ENCODE measurements around the gene MRPL28. TPM values are rescaled to one million over a fixed set of nuclear protein-coding genes. Genes with fewer than 3 reads are reported as not detected.

The MRPL28 gene
- total and polyA plus RNA-seq, 2 donors (not counting 1 experiment from before 2014, with no cell fraction given), result 65.2 to 86.5 TPM

- no peak for DNase-seq (ENCODE audit: low read depth in 2 of 2)
- H3K27me3 ChIP-seq (ENCODE audit: control insufficient read depth, insufficient read depth, low read length), result no peaks in the 10 kb centered on the region
- TF ChIP-seq CTCF (conservative IDR thresholded peaks at IDR 0.05 in 1 of 2, IDR thresholded peaks at IDR 0.05 in 1 of 2; ENCODE audit: low read depth in 1 of 2, low read length in 2 of 2) (no peak), EZH2 (IDR thresholded peaks at IDR 0.05; ENCODE audit: low read length, missing control alignments) (no peak)
- peaks cover 14% of the 10 kb centered on the region for H3K79me2 ChIP-seq (ENCODE audit: control insufficient read depth, insufficient read depth, low read length)
- no peaks in the 10 kb centered on the region for H3K9me3 ChIP-seq (ENCODE audit: control insufficient read depth, insufficient read depth, low read depth, low read length)
- H3K4me3 ChIP-seq (replicated peaks in 1 of 4; ENCODE audit: control extremely low read depth in 1 of 4, insufficient read depth in 1 of 4, low read depth in 3 of 4, low read length in 4 of 4), result no peak overlapping the region
- no peak overlapping the region for H3K4me2 ChIP-seq (ENCODE audit: extremely low read depth, insufficient read depth, low read length)
- no peak overlapping the region for H2AFZ ChIP-seq (ENCODE audit: low read length)
- H3K27ac ChIP-seq (ENCODE audit: insufficient read depth, low read length), result no peak overlapping the region
- H3K9ac ChIP-seq (ENCODE audit: insufficient read depth, low read length), result no peak overlapping the region
- H3K36me3 ChIP-seq (ENCODE audit: control insufficient read depth, insufficient read depth, low read length), result peaks cover 21% of the 10 kb centered on the region
- H3K4me1 ChIP-seq (ENCODE audit: control insufficient read depth, extremely low read depth, insufficient read depth, low read length), result no peaks in the 10 kb centered on the region
- no peaks in the 10 kb centered on the region for H4K20me1 ChIP-seq (ENCODE audit: control insufficient read depth, extremely low read depth, insufficient read depth, low read length)
These were observed 7.1 kb upstream of the MRPL28 start for GRCh38 chr16:377419-377951.

DNA sequence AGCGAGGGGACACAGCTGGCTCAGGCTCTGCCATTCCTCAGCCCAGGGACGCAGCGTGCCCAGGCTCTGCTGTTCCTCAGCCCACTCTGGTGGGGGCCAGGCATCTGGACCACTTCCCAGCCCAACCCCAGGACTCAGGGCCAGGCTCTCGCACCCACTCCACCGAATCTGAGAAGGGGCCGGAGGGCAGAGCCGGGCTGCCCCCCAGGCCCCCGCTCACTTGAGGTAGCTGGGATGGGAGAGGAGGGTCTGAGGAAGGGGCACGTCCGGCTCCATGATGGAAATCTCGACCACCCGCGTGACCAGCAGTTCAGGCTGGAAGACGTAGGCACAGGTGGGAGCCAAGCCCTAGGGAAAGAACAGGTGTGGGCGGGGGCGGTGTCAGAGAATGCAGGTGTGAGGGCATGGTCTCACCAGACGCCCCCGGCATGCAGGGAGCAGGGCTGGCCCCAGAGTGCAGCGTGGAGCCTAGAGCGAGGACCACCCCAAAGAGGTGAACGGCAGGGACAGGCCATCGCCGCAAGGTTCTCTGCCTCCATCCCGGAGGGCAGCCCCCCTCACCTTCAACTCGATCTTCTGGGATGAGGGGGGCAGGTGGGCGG, 6.6 kb upstream of the MRPL28 start:
- Histone ChIP-seq H3K4me2 (ENCODE audit: extremely low read depth, insufficient read depth, low read length) (no peak overlapping the region), H3K27ac (ENCODE audit: insufficient read depth, low read length) (no peak overlapping the region), H3K36me3 (ENCODE audit: control insufficient read depth, insufficient read depth, low read length) (peaks cover 27% of the 10 kb centered on the region), H4K20me1 (ENCODE audit: control insufficient read depth, extremely low read depth, insufficient read depth, low read length) (no peaks in the 10 kb centered on the region), H2AFZ (ENCODE audit: low read length) (no peak overlapping the region), H3K4me1 (ENCODE audit: control insufficient read depth, extremely low read depth, insufficient read depth, low read length) (no peaks in the 10 kb centered on the region), H3K79me2 (ENCODE audit: control insufficient read depth, insufficient read depth, low read length) (peaks cover 14% of the 10 kb centered on the region), H3K9me3 (ENCODE audit: control insufficient read depth, insufficient read depth, low read depth, low read length) (no peaks in the 10 kb centered on the region), H3K4me3 (replicated peaks in 1 of 4; ENCODE audit: control extremely low read depth in 1 of 4, insufficient read depth in 1 of 4, low read depth in 3 of 4, low read length in 4 of 4) (no peak overlapping the region), H3K27me3 (ENCODE audit: control insufficient read depth, insufficient read depth, low read length) (no peaks in the 10 kb centered on the region), H3K9ac (ENCODE audit: insufficient read depth, low read length) (no peak overlapping the region)
- DNase-seq (ENCODE audit: low read depth in 2 of 2), result no peak
- TF ChIP-seq CTCF (conservative IDR thresholded peaks at IDR 0.05 in 1 of 2, IDR thresholded peaks at IDR 0.05 in 1 of 2; ENCODE audit: low read depth in 1 of 2, low read length in 2 of 2) (no peak), EZH2 (IDR thresholded peaks at IDR 0.05; ENCODE audit: low read length, missing control alignments) (no peak)

- Histone ChIP-seq H3K9ac (ENCODE audit: insufficient read depth, low read length) (no peak overlapping the region), H4K20me1 (ENCODE audit: control insufficient read depth, extremely low read depth, insufficient read depth, low read length) (no peaks in the 10 kb centered on the region), H2AFZ (ENCODE audit: low read length) (no peak overlapping the region), H3K79me2 (ENCODE audit: control insufficient read depth, insufficient read depth, low read length) (peaks cover 14% of the 10 kb centered on the region), H3K4me2 (ENCODE audit: extremely low read depth, insufficient read depth, low read length) (no peak overlapping the region), H3K36me3 (ENCODE audit: control insufficient read depth, insufficient read depth, low read length) (peaks cover 32% of the 10 kb centered on the region), H3K27ac (ENCODE audit: insufficient read depth, low read length) (no peak overlapping the region), H3K4me3 (replicated peaks in 1 of 4; ENCODE audit: control extremely low read depth in 1 of 4, insufficient read depth in 1 of 4, low read depth in 3 of 4, low read length in 4 of 4) (no peak overlapping the region), H3K27me3 (ENCODE audit: control insufficient read depth, insufficient read depth, low read length) (no peaks in the 10 kb centered on the region), H3K4me1 (ENCODE audit: control insufficient read depth, extremely low read depth, insufficient read depth, low read length) (no peaks in the 10 kb centered on the region), H3K9me3 (ENCODE audit: control insufficient read depth, insufficient read depth, low read depth, low read length) (no peaks in the 10 kb centered on the region)
- TF ChIP-seq EZH2 (IDR thresholded peaks at IDR 0.05; ENCODE audit: low read length, missing control alignments) (no peak), CTCF (conservative IDR thresholded peaks at IDR 0.05 in 1 of 2, IDR thresholded peaks at IDR 0.05 in 1 of 2; ENCODE audit: low read depth in 1 of 2, low read length in 2 of 2) (no peak)
- DNase-seq (ENCODE audit: low read depth in 2 of 2), result no peak
These were observed 5.8 kb upstream of the MRPL28 start for GRCh38 chr16:375927-376816.

Data from fibroblast of lung (primary cell).